ENCODE data around the gene FPR3.

- TF ChIP-seq POLR2A (IDR thresholded peaks at IDR 0.05; ENCODE audit: low read depth, low read length) (no peak), POLR2AphosphoS5 (IDR thresholded peaks at IDR 0.05; ENCODE audit: low read depth, low read length) (no peak), TAF1 (IDR thresholded peaks at IDR 0.05; ENCODE audit: low read depth, low read length) (no peak), PAX5 (IDR thresholded peaks at IDR 0.05; ENCODE audit: insufficient read depth, low read length, severe bottlenecking) (no peak), POU2F2 (IDR thresholded peaks at IDR 0.05; ENCODE audit: low read depth, low read length) (no peak)
Observed at GRCh38 chr19:51811344-51811743, 16.4 kb downstream of the FPR3 start.

Data from GM12891 (cell line).